Measurements from ENCODE around the gene BBC3. TPM values are rescaled to one million over a fixed set of nuclear protein-coding genes. Genes with fewer than 3 reads are reported as not detected.

The BBC3 gene
- total RNA-seq, 1 donor from 2014 or later: 37.0 TPM

GRCh38 chr19:47183601-47184000 is 47.4 kb downstream of the BBC3 start:
- no peaks in the 10 kb centered on the region for H3K27me3 Mint-ChIP-seq (ENCODE audit: unreplicated experiment)
- DNase-seq: no peak
- H3K9me3 Mint-ChIP-seq (ENCODE audit: unreplicated experiment): no peaks in the 10 kb centered on the region
- no peaks in the 10 kb centered on the region for H3K36me3 Mint-ChIP-seq (ENCODE audit: unreplicated experiment)
- no peak overlapping the region for H3K4me3 Mint-ChIP-seq (ENCODE audit: unreplicated experiment)
- H3K4me1 Mint-ChIP-seq (ENCODE audit: low read depth, unreplicated experiment): peaks cover 14% of the 10 kb centered on the region
- TF ChIP-seq, protein P1, sequence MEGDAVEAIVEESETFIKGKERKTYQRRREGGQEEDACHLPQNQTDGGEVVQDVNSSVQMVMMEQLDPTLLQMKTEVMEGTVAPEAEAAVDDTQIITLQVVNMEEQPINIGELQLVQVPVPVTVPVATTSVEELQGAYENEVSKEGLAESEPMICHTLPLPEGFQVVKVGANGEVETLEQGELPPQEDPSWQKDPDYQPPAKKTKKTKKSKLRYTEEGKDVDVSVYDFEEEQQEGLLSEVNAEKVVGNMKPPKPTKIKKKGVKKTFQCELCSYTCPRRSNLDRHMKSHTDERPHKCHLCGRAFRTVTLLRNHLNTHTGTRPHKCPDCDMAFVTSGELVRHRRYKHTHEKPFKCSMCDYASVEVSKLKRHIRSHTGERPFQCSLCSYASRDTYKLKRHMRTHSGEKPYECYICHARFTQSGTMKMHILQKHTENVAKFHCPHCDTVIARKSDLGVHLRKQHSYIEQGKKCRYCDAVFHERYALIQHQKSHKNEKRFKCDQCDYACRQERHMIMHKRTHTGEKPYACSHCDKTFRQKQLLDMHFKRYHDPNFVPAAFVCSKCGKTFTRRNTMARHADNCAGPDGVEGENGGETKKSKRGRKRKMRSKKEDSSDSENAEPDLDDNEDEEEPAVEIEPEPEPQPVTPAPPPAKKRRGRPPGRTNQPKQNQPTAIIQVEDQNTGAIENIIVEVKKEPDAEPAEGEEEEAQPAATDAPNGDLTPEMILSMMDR (IDR thresholded peaks at IDR 0.05; ENCODE audit: partially characterized antibody, unreplicated experiment): no peak
- H3K27ac Mint-ChIP-seq (ENCODE audit: unreplicated experiment): no peak overlapping the region

GRCh38 chr19:47179653-47180310 is 51.2 kb downstream of the BBC3 start:
- Mint-ChIP-seq H3K4me3 (ENCODE audit: unreplicated experiment) (no peak overlapping the region), H3K27ac (ENCODE audit: unreplicated experiment) (no peak overlapping the region), H3K9me3 (ENCODE audit: unreplicated experiment) (peaks cover 2% of the 10 kb centered on the region), H3K27me3 (ENCODE audit: unreplicated experiment) (no peaks in the 10 kb centered on the region), H3K36me3 (ENCODE audit: unreplicated experiment) (peaks cover 4% of the 10 kb centered on the region), H3K4me1 (ENCODE audit: low read depth, unreplicated experiment) (peaks cover 6% of the 10 kb centered on the region)
- no peak for DNase-seq
- TF ChIP-seq, protein P1 (IDR thresholded peaks at IDR 0.05; ENCODE audit: partially characterized antibody, unreplicated experiment): no peak

GRCh38 chr19:47176627-47177090 is 54.3 kb downstream of the BBC3 start:
- Mint-ChIP-seq H3K27me3 (ENCODE audit: unreplicated experiment) (no peaks in the 10 kb centered on the region), H3K9me3 (ENCODE audit: unreplicated experiment) (peaks cover 2% of the 10 kb centered on the region), H3K27ac (ENCODE audit: unreplicated experiment) (no peak overlapping the region), H3K36me3 (ENCODE audit: unreplicated experiment) (peaks cover 4% of the 10 kb centered on the region), H3K4me1 (ENCODE audit: low read depth, unreplicated experiment) (no peaks in the 10 kb centered on the region), H3K4me3 (ENCODE audit: unreplicated experiment) (no peak overlapping the region)
- TF ChIP-seq, protein P1 (IDR thresholded peaks at IDR 0.05; ENCODE audit: partially characterized antibody, unreplicated experiment): no peak
- no peak for DNase-seq

- TF ChIP-seq, protein P1 (IDR thresholded peaks at IDR 0.05; ENCODE audit: partially characterized antibody, unreplicated experiment): no peak
- Mint-ChIP-seq H3K27me3 (ENCODE audit: unreplicated experiment) (no peaks in the 10 kb centered on the region), H3K4me1 (ENCODE audit: low read depth, unreplicated experiment) (no peaks in the 10 kb centered on the region), H3K9me3 (ENCODE audit: unreplicated experiment) (peaks cover 2% of the 10 kb centered on the region), H3K27ac (ENCODE audit: unreplicated experiment) (no peak overlapping the region), H3K4me3 (ENCODE audit: unreplicated experiment) (no peak overlapping the region), H3K36me3 (ENCODE audit: unreplicated experiment) (peaks cover 4% of the 10 kb centered on the region)
- no peak for DNase-seq
These were observed 54.9 kb downstream of the BBC3 start for GRCh38 chr19:47176071-47176626.

Data from glutamatergic neuron (in vitro differentiated cells).